HEK293 (cell line): ENCODE measurements around the gene SYT2.

Experiments used
- CTCF ChIA-PET: fragments of 350-600 bp; formaldehyde crosslinking; extraction: SDS; loops from one replicate; lab custom pipeline; 2021; ENCODE audit warnings: antibody characterized with exemption; lab: Yijun Ruan, JAX
- POLR2A ChIA-PET: fragments of 300-600 bp; formaldehyde crosslinking; extraction: SDS; loops from one replicate; lab custom pipeline; 2020; ENCODE audit warnings: antibody characterized with exemption, inconsistent platforms; lab: Yijun Ruan, JAX
- H3K27ac ChIP-seq: fragments of 200-500 bp; sonication (Bioruptor generic); 2 replicates; pipeline ENCODE4 v1.5.1; 2014; ENCODE audit warnings: low read depth, low read length, control low read depth, inconsistent platforms; ENCODE audit errors: extremely low read depth
- H3K36me3 ChIP-seq, 2 experiments: fragments of 200-500 bp in 1 of 2; sonication (Bioruptor generic) in 1 of 2; 1 replicate in 1 of 2; 2 replicates in 1 of 2; pipeline ENCODE4 v1.5.1; 2014 to 2017; ENCODE audit warnings: inconsistent platforms in 2 of 2, low read length in 2 of 2; ENCODE audit not compliant: control insufficient read depth in 2 of 2, insufficient read depth in 1 of 2
- H3K4me1 ChIP-seq: fragments of 200-500 bp; sonication (Bioruptor generic); 2 replicates; pipeline ENCODE4 v1.5.1; 2014; ENCODE audit warnings: mild to moderate bottlenecking, low read length, inconsistent platforms; ENCODE audit not compliant: control insufficient read depth, insufficient read depth
- H3K4me3 ChIP-seq: 2 replicates; pipeline ENCODE4 v1.5.1; 2011; ENCODE audit warnings: low read depth, mild to moderate bottlenecking, control low read depth, low read length, moderate library complexity
- H3K9me3 ChIP-seq: fragments of 200-500 bp; sonication (Bioruptor generic); 2 replicates; pipeline ENCODE4 v1.5.1; 2014; ENCODE audit warnings: low read depth, low read length, inconsistent platforms; ENCODE audit not compliant: control insufficient read depth, insufficient read depth
- EGR2 ChIP-seq: fragments of 450-650 bp; formaldehyde crosslinking; IDR thresholded peaks from 2 replicates; pipeline ENCODE4 v1.5.1; 2016; ENCODE audit warnings: low read depth, missing biosample characterization, missing genetic modification characterization
- GFI1B ChIP-seq: fragments of 450-650 bp; formaldehyde crosslinking; IDR thresholded peaks from 2 replicates; pipeline ENCODE4 v1.5.1; 2016; ENCODE audit warnings: missing biosample characterization, missing genetic modification characterization
- IKZF3 ChIP-seq: fragments of 450-650 bp; IDR thresholded peaks from 2 replicates; pipeline ENCODE4 v1.5.0; 2018; ENCODE audit warnings: missing biosample characterization, mild to moderate bottlenecking, missing genetic modification characterization, moderate library complexity
- PRDM4 ChIP-seq: fragments of 450-650 bp; formaldehyde crosslinking; IDR thresholded peaks from 2 replicates; pipeline ENCODE4 v1.5.1; 2017; ENCODE audit warnings: missing biosample characterization, missing genetic modification characterization
- SCRT1 ChIP-seq: fragments of 450-650 bp; formaldehyde crosslinking; IDR thresholded peaks from 2 replicates; pipeline ENCODE4 v1.5.1; 2016; ENCODE audit warnings: missing biosample characterization, missing genetic modification characterization, borderline replicate concordance
- ZBTB10 ChIP-seq: fragments of 450-650 bp; formaldehyde crosslinking; IDR thresholded peaks from 2 replicates; pipeline ENCODE4 v1.5.1; 2016; ENCODE audit warnings: missing biosample characterization, missing genetic modification characterization
- ZBTB26 ChIP-seq: fragments of 450-650 bp; formaldehyde crosslinking; optimal IDR thresholded peaks from 2 replicates; pipeline ENCODE3; 2016; ENCODE audit warnings: missing biosample characterization, mild to moderate bottlenecking, missing genetic modification characterization
- ZBTB44 ChIP-seq: fragments of 450-650 bp; IDR thresholded peaks from 2 replicates; pipeline ENCODE4 v1.5.1; 2018; ENCODE audit warnings: missing biosample characterization, mild to moderate bottlenecking, missing genetic modification characterization
- ZFHX2 ChIP-seq: fragments of 450-650 bp; formaldehyde crosslinking; conservative IDR thresholded peaks from 2 replicates; pipeline ENCODE4 v1.5.1; 2016; ENCODE audit warnings: missing biosample characterization, missing genetic modification characterization
- ZNF19 ChIP-seq: fragments of 450-650 bp; formaldehyde crosslinking; IDR thresholded peaks from 2 replicates; pipeline ENCODE4; 2016; ENCODE audit warnings: missing biosample characterization, missing genetic modification characterization, low read depth
- ZNF211 ChIP-seq: fragments of 450-650 bp; formaldehyde crosslinking; IDR thresholded peaks from 2 replicates; pipeline ENCODE4 v1.5.1; 2016; ENCODE audit warnings: low read depth, missing biosample characterization, missing genetic modification characterization
- ZNF266 ChIP-seq: fragments of 450-650 bp; formaldehyde crosslinking; IDR thresholded peaks from 2 replicates; pipeline ENCODE4 v1.5.1; 2016; ENCODE audit warnings: missing biosample characterization, missing genetic modification characterization, low read depth
- ZNF501 ChIP-seq: fragments of 450-650 bp; formaldehyde crosslinking; IDR thresholded peaks from 2 replicates; pipeline ENCODE4 v1.5.1; 2016; ENCODE audit warnings: missing biosample characterization, missing genetic modification characterization
- ZNF530 ChIP-seq: fragments of 450-650 bp; formaldehyde crosslinking; IDR thresholded peaks from 2 replicates; pipeline ENCODE4 v1.5.1; 2016; ENCODE audit warnings: low read depth, missing biosample characterization, missing genetic modification characterization
- ZNF548 ChIP-seq: fragments of 450-650 bp; formaldehyde crosslinking; IDR thresholded peaks from 2 replicates; pipeline ENCODE4 v1.5.1; 2016; ENCODE audit warnings: missing biosample characterization, missing genetic modification characterization
- ZNF610 ChIP-seq: fragments of 450-650 bp; formaldehyde crosslinking; IDR thresholded peaks from 2 replicates; pipeline ENCODE4 v1.5.1; 2016; ENCODE audit warnings: missing biosample characterization, missing genetic modification characterization, borderline replicate concordance
- ZNF645 ChIP-seq: fragments of 450-650 bp; formaldehyde crosslinking; IDR thresholded peaks from 2 replicates; pipeline ENCODE4; 2016; ENCODE audit warnings: missing biosample characterization, missing genetic modification characterization
- ZSCAN18 ChIP-seq: fragments of 450-650 bp; formaldehyde crosslinking; IDR thresholded peaks from 2 replicates; pipeline ENCODE4 v1.5.1; 2016; ENCODE audit warnings: missing biosample characterization, missing genetic modification characterization

SYT2 gene

GRCh38 chr1:202592146-202592545, 118.1 kb downstream of the SYT2 start (continued):
- TF ChIP-seq ZSCAN18: no peak
- TF ChIP-seq ZNF645 (tag by site-specific recombination): no peak
- no peak for TF ChIP-seq ZBTB10 (tag by site-specific recombination)

- Histone ChIP-seq H3K36me3 (no peaks in the 10 kb centered on the region), H3K27ac (no peak overlapping the region), H3K9me3 (no peaks in the 10 kb centered on the region), H3K4me3 (no peak overlapping the region), H3K4me1 (peaks cover 2% of the 10 kb centered on the region; the same call in 1 of the 2 replicates)
- ChIA-PET POLR2A (interaction anchor here (0.6 kb wide), 1 partner anchor 108 kb away, joined by 4 read pairs; no protein-coding TSS in a partner anchor), CTCF (interaction anchor here (0.6 to 3.0 kb wide), 5 partner anchors 9 to 354 kb away, joined by 3 to 14 read pairs (median 4); no protein-coding TSS in a partner anchor)
- peak; percentile 15; the same call in 1 of the 2 replicates for TF ChIP-seq ZFHX2 (tag by site-specific recombination)
- no peak for TF ChIP-seq ZNF548
- TF ChIP-seq, all 188 proteins: peak for 1
These were observed 118.7 kb downstream of the SYT2 start for GRCh38 chr1:202591515-202591914.

- no peaks in the 10 kb centered on the region for H3K9me3 ChIP-seq
- TF ChIP-seq ZFHX2 (tag by site-specific recombination) (peak; percentile 71), ZNF530 (tag by site-specific recombination) (no peak), SCRT1 (tag by site-specific recombination) (no peak), ZNF19 (no peak), ZNF211 (tag by site-specific recombination) (no peak), EGR2 (tag by site-specific recombination) (peak; percentile 54; the same call in 1 of the 2 replicates), IKZF3 (tag by site-specific recombination) (no peak)
- CTCF ChIA-PET: interaction anchor here (0.6 to 3.0 kb wide), 5 partner anchors 9 to 354 kb away, joined by 3 to 14 read pairs (median 4); no protein-coding TSS in a partner anchor
- H3K4me1 ChIP-seq: peaks cover 5% of the 10 kb centered on the region; the same call in 1 of the 2 replicates
- H3K4me3 ChIP-seq: no peak overlapping the region
- POLR2A ChIA-PET: no interaction called here
- no peak overlapping the region for H3K27ac ChIP-seq
- H3K36me3 ChIP-seq: no peaks in the 10 kb centered on the region
These were observed 119.3 kb downstream of the SYT2 start for GRCh38 chr1:202590975-202591411.

- CTCF ChIA-PET: interaction anchor here (0.7 to 2.8 kb wide), 5 partner anchors 10 to 306 kb away, joined by 4 to 10 read pairs (median 5); no protein-coding TSS in a partner anchor
- POLR2A ChIA-PET: interaction anchor here (0.9 kb wide), 1 partner anchor 249 kb away, joined by 3 read pairs; the partner anchor contains the start of gene UBE2T
- H3K4me3 ChIP-seq: no peak overlapping the region
- H3K4me1 ChIP-seq: peaks cover 5% of the 10 kb centered on the region; the same call in 1 of the 2 replicates
- no peaks in the 10 kb centered on the region for H3K9me3 ChIP-seq
- no peaks in the 10 kb centered on the region for H3K36me3 ChIP-seq
- H3K27ac ChIP-seq: no peak overlapping the region
- TF ChIP-seq ZNF610 (tag by site-specific recombination): no peak
- no peak for TF ChIP-seq ZBTB26
- no peak for TF ChIP-seq ZBTB44 (tag by site-specific recombination)
- no peak for TF ChIP-seq ZNF266 (tag by site-specific recombination)
- no peak for TF ChIP-seq GFI1B (tag by site-specific recombination)
- no peak for TF ChIP-seq PRDM4 (tag by site-specific recombination)
- no peak for TF ChIP-seq ZNF501 (tag by site-specific recombination)
These were observed 120.1 kb downstream of the SYT2 start for GRCh38 chr1:202590126-202590525.
